SU-DHL-6 (cell line): Measurements from ENCODE around the gene NXN.

Experiments
- H2AFZ ChIP-seq: fragments of 200-600 bp; sonication (generic); 2 replicates; pipeline ENCODE4 v1.6.1; 2014; ENCODE audit warnings: low read depth, mild to moderate bottlenecking, moderate library complexity, mixed read lengths, antibody characterized with exemption, low read length; ENCODE audit not compliant: severe bottlenecking
- H3F3A ChIP-seq: fragments of 200-600 bp; shearing (Covaris generic); 2 replicates; pipeline ENCODE4 v1.6.0; 2016; ENCODE audit warnings: antibody characterized with exemption, mild to moderate bottlenecking; ENCODE audit not compliant: insufficient read depth
- H3K27ac ChIP-seq: fragments of 200-600 bp; sonication (generic); 2 replicates; pipeline ENCODE4 v1.5.1; 2016; ENCODE audit warnings: low read depth, mild to moderate bottlenecking, low read length, moderate library complexity, mixed read lengths
- H3K27me3 ChIP-seq: fragments of 200-600 bp; sonication (generic), shearing (Covaris generic); 2 replicates; pipeline ENCODE4 v1.6.0; 2014; ENCODE audit warnings: mild to moderate bottlenecking, low read length
- H3K36me3 ChIP-seq: fragments of 200-600 bp; sonication (generic); 2 replicates; pipeline ENCODE4 v1.6.1; 2014; ENCODE audit warnings: mild to moderate bottlenecking, low read length, mixed read lengths
- H3K4me2 ChIP-seq: fragments of 300-600, 200-600 bp; shearing (Covaris generic), sonication (generic); 2 replicates; pipeline ENCODE4 v1.6.0; 2014; ENCODE audit warnings: low read length, low read depth, mild to moderate bottlenecking; ENCODE audit not compliant: poor library complexity, severe bottlenecking
- H3K4me3 ChIP-seq: fragments of 200-600 bp; sonication (generic); 2 replicates; pipeline ENCODE4 v1.5.1; 2014; ENCODE audit warnings: antibody characterized with exemption, low read length, mild to moderate bottlenecking, mixed read lengths; ENCODE audit not compliant: insufficient read depth, poor library complexity, severe bottlenecking
- H3K79me2 ChIP-seq: fragments of 200-600 bp; sonication (generic); 2 replicates; pipeline ENCODE4 v1.6.1; 2014; ENCODE audit warnings: mild to moderate bottlenecking, low read length, moderate library complexity; ENCODE audit not compliant: insufficient read depth
- H3K9ac ChIP-seq: fragments of 200-600 bp; sonication (generic); 2 replicates; pipeline ENCODE4 v1.7.0; 2014; ENCODE audit warnings: mild to moderate bottlenecking, low read length
- H3K9me2 ChIP-seq: fragments of 200-600 bp; sonication (generic); replicated peaks from 2 replicates; pipeline ENCODE4 v1.6.1; 2014; ENCODE audit warnings: low read length; ENCODE audit not compliant: insufficient read depth
- H3K9me3 ChIP-seq: fragments of 200-600 bp; sonication (generic); 2 replicates; pipeline ENCODE4 v1.6.1; 2014; ENCODE audit warnings: low read length, mixed read lengths; ENCODE audit not compliant: insufficient read depth
- H4K20me1 ChIP-seq: fragments of 200-600 bp; sonication (generic); 2 replicates; pipeline ENCODE4 v1.6.1; 2014; ENCODE audit warnings: low read depth, mild to moderate bottlenecking, antibody characterized with exemption, low read length, moderate library complexity, mixed read lengths
- EZH2phosphoT487 ChIP-seq: fragments of 200-600 bp; sonication (generic), shearing (Covaris generic); conservative IDR thresholded peaks from 2 replicates; pipeline ENCODE4 v1.6.1; 2018; ENCODE audit warnings: mild to moderate bottlenecking, antibody characterized with exemption, low read length, moderate library complexity, mixed read lengths
- TF ChIP-seq, protein P1 (sequence below): fragments of 200-600 bp; sonication (generic); IDR thresholded peaks from one replicate; pipeline ENCODE4 v1.5.1; 2017; ENCODE audit warnings: antibody characterized with exemption, mild to moderate bottlenecking, low read length, moderate library complexity; ENCODE audit not compliant: insufficient read depth, poor library complexity, severe bottlenecking

NXN gene

DNA sequence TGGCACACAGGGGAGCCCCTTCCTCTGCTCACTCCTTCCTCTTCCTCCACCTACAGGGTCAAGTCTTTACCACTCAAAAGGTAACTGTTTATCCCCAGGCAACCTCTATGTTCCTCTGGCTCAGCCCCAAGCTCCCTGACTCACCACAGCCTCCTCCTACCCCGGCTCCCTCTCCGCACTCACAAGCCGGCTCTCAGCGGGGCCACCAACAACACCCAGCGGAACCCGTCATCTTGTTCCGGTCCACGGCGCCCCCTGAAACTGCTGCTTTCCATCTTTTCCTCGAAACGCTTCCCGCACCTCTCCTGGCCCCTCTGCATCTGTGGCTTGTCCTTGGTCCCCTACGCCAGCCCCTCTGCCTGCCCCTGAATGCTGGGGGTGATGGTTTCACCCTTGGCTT, 58.4 kb downstream of the NXN start:
- Histone ChIP-seq H3K9me2 (no peaks in the 10 kb centered on the region), H3K9me3 (no peaks in the 10 kb centered on the region), H3K27ac (no peak overlapping the region), H3K9ac (no peak overlapping the region), H4K20me1 (no peaks in the 10 kb centered on the region), H3K4me2 (no peak overlapping the region), H3K36me3 (no peaks in the 10 kb centered on the region), H3F3A (no peaks in the 10 kb centered on the region), H2AFZ (no peak overlapping the region), H3K79me2 (no peaks in the 10 kb centered on the region), H3K27me3 (no peaks in the 10 kb centered on the region), H3K4me3 (no peak overlapping the region)
- TF ChIP-seq, protein P1, sequence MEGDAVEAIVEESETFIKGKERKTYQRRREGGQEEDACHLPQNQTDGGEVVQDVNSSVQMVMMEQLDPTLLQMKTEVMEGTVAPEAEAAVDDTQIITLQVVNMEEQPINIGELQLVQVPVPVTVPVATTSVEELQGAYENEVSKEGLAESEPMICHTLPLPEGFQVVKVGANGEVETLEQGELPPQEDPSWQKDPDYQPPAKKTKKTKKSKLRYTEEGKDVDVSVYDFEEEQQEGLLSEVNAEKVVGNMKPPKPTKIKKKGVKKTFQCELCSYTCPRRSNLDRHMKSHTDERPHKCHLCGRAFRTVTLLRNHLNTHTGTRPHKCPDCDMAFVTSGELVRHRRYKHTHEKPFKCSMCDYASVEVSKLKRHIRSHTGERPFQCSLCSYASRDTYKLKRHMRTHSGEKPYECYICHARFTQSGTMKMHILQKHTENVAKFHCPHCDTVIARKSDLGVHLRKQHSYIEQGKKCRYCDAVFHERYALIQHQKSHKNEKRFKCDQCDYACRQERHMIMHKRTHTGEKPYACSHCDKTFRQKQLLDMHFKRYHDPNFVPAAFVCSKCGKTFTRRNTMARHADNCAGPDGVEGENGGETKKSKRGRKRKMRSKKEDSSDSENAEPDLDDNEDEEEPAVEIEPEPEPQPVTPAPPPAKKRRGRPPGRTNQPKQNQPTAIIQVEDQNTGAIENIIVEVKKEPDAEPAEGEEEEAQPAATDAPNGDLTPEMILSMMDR: no peak
- no peak for TF ChIP-seq EZH2phosphoT487

DNA sequence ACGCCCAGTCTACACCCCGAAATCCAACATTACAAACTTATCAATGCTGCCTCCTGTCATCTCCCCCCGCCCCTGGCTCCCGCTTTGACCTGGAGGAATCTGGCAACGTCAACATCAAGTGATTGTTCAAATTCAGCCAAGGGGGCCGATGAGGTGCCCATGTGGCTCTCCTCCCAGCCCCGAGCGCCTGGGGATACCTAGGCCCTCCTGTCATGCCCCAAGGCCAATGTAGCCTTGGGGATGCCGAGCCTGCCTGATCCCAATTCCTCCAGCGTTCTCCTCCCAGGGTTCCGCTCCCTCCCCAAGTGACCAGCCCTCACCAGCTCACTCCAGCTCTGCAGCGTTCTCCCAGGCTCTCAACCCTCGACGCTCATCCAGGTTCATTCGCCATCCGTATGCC, 59.4 kb downstream of the NXN start:
- Histone ChIP-seq H3F3A (no peaks in the 10 kb centered on the region), H3K27me3 (no peaks in the 10 kb centered on the region), H3K36me3 (no peaks in the 10 kb centered on the region), H3K4me2 (no peak overlapping the region), H3K9me3 (no peaks in the 10 kb centered on the region), H3K9me2 (no peaks in the 10 kb centered on the region), H3K79me2 (no peaks in the 10 kb centered on the region), H3K4me3 (no peak overlapping the region), H2AFZ (no peak overlapping the region), H3K9ac (no peak overlapping the region), H4K20me1 (no peaks in the 10 kb centered on the region), H3K27ac (no peak overlapping the region)
- TF ChIP-seq, protein P1: no peak
- TF ChIP-seq EZH2phosphoT487: no peak

DNA sequence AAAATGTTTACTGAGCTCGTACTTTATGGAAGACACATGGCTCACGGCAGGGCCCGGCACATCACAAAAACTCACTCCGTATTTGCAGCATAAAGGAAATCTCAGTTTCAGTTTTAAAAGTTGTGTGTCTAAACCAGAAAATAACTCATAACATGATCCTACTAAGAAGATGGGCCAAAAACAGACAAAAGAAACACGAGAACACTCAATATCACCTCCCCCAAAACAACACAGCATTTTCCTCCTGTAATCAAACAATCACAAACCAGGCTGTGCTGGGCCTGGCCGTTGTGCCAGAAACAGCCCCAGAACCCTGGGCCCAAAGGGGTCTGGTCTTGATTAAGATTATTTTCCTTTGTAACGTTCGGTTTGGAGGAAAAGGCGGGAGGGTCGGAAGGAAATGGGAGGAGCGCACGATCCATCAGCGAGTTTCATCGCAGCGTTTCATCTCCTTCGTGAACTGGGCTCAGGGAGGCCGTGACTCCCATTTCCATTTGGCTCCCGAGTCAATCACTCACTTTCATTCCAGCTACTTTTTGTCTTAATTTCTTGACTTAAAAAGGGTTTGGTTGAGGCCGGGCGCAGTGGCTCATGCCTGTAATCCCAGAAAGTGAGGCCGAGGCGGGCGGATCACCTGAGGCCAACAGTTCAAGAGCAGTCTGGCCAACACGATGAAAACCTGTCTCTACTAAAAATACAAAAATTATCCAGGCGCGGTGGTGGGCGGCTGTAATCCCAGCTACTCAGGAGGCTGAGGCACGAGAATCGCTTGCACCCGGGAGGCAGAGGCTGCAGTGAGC, 61.4 kb downstream of the NXN start:
- Histone ChIP-seq H3K27ac (no peak overlapping the region), H3K9me3 (no peaks in the 10 kb centered on the region), H3K27me3 (no peaks in the 10 kb centered on the region), H3K79me2 (no peaks in the 10 kb centered on the region), H3K4me2 (no peak overlapping the region), H3K36me3 (no peaks in the 10 kb centered on the region), H4K20me1 (no peaks in the 10 kb centered on the region), H3F3A (no peaks in the 10 kb centered on the region), H3K4me3 (no peak overlapping the region), H2AFZ (no peak overlapping the region), H3K9me2 (no peaks in the 10 kb centered on the region), H3K9ac (no peak overlapping the region)
- TF ChIP-seq, protein P1: no peak
- TF ChIP-seq EZH2phosphoT487: no peak
